Measurements from ENCODE around the gene SRSF11.

SRSF11 gene

GRCh38 chr1:70224954-70225353, 3.8 kb downstream of the SRSF11 start:
- no peak for DNase-seq

- no peak for DNase-seq
These were observed 6.3 kb downstream of the SRSF11 start for GRCh38 chr1:70227439-70227838.

- no peak for DNase-seq
These were observed 7.5 kb downstream of the SRSF11 start for GRCh38 chr1:70228670-70229069.

GRCh38 chr1:70231475-70231874, 10.3 kb downstream of the SRSF11 start:
- no peak for DNase-seq

- no peak for DNase-seq
These were observed 13.6 kb downstream of the SRSF11 start for GRCh38 chr1:70234733-70235132.

GRCh38 chr1:70239940-70240339, 18.8 kb downstream of the SRSF11 start:
- DNase-seq = no peak

DNA sequence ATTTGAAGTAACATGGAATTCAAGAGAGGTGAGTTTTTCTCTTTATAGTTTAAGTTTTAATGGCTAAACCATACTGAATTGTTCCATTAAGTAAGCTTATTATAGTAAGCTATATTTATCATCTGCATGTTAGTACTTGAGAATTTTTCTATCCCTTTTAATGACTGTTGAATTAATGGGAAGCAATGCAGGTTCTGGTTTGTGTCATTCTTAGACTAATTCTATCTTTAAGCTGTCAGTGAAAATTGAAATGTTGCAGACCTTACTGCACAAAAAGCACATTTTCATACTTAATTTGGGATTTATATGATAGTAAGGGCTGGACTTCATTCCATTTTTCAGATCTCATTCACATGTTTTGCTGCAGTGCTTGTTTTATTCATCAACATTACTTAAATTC, 25.9 kb downstream of the SRSF11 start:
- DNase-seq = no peak

- no peak for DNase-seq
These were observed 26.6 kb downstream of the SRSF11 start for GRCh38 chr1:70247768-70248167.

DNA sequence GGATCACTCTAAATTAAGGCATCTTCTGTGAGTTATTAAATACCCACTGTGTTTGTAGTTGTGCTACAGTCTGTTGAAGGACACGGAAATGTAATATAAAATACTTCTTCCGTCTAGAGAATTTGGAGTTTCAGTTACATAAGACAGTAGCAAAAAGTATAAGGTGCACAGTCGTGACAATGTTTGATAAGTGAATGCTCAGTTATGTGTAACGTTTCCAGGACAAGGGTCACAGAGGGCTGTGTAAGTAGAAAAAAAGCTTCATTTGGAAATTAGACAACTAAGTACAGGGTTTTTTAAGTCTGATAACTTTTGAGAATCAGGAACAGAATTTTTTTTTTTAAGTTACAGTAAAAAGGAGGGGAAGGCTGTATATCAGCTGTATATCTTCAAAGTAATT, 27.5 kb downstream of the SRSF11 start:
- DNase-seq = no peak

GRCh38 chr1:70256664-70257063, 35.5 kb downstream of the SRSF11 start:
- DNase-seq = no peak

DNA sequence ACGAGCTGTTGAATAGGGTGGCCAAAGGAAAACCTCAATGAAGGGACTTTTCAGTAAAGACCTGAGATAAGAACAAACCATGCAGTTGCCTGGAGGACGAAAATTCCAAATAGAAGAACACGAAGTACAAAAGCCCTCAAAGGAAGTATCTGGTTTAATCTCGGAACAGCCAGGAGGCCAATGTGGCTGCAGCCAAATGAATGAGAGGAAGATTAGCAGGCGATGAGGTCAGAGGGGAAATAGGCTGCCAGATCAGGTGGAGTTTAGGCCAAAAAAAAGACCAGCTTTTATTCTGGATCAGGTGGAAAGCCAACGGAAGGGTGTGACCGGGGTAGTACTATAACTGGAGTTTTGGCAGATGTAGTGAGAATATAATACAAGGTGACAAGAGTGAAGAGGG, 43.7 kb downstream of the SRSF11 start:
- DNase-seq = no peak

- no peak for DNase-seq
These were observed 44.8 kb downstream of the SRSF11 start for GRCh38 chr1:70265946-70266345.

DNA sequence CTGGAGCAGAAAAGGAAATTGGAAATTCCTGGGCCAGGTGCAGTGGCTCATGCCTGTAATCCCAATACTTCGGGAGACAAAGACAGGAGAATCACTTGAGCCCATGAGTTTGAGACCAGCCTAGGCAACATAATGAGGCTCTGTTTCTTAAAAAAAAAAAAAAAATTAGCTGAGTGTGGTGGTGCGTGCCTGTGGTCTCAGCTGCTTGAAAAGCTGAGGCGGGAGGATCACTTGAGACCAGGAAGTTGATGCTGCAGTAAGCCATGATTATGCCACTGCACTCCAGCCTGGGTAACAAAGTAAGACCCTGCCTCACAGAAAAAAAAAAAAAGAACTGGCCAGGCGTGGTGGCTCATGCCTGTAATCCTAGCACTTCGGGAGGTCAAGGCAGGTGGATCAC, 56.7 kb downstream of the SRSF11 start:
- no peak for DNase-seq

DNA sequence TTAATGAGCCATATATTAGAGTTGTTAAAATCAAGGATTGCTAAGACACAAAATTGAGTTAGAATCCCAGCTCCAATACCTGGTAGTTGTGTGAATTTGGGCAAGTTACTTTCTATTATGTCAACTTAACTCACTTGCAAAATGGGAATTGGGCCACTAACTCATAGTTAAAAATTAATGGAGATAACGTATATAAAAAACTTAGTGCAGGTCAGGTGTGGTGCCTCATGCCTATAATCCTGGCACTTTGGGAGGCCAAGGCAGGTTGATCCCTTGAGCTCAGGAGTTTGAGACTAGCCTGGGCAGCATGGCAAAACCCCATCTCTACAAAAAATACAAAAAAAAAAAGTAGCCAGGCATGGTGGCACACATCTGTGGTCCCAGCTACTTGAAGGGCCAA, 57.5 kb downstream of the SRSF11 start:
- no peak for DNase-seq

- DNase-seq = no peak
These were observed 63.2 kb downstream of the SRSF11 start for GRCh38 chr1:70284366-70284765.

DNA sequence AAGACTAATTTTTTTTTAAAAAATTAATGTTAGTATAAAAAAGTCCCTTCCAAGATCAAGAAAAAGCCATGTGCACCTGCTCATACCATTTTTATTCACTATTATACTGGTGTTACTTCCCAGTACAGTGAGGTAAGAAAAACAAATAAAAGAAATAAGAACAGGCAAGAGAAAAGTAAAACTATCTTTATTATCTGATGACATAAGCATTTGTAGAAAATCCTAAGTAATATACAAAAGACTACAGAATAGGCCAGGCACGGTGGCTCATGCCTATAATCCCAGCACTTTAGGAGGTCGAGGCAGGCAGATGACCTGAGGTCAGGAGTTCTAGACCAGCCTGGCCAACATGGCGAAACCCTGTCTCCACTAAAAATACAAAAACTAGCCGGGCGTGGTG, 65.3 kb downstream of the SRSF11 start:
- DNase-seq = no peak

- no peak for DNase-seq
These were observed 67.0 kb downstream of the SRSF11 start for GRCh38 chr1:70288166-70288565.

GRCh38 chr1:70290218-70290617, 69.0 kb downstream of the SRSF11 start:
- no peak for DNase-seq

- DNase-seq = no peak
These were observed 72.1 kb downstream of the SRSF11 start for GRCh38 chr1:70293186-70293843.

GRCh38 chr1:70295749-70296148, 74.6 kb downstream of the SRSF11 start:
- DNase-seq = no peak

DNA sequence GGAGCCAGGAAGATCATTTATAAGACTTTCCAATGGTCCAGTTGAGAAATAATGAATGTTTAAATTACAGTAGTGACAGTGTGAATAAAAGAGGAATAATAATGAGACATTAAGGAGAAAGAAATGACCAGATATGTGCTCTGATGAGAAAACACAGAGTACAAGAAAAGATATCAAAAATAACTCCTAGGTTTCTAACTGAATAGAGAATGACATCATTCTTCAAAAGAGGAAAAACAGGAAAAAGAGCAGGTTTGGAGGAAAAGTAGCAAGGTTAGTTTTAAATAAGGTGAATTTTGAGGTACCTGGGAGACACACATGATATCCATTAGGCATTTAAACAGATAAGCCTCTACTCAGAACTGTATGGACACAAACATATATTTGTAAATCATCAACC, 78.3 kb downstream of the SRSF11 start:
- DNase-seq = no peak
